ENCODE data around the gene IFIT1.

The IFIT1 gene

GRCh38 chr10:89355394-89355931, 37.0 kb upstream of the IFIT1 start:
- TF ChIP-seq CTCF (IDR thresholded peaks at IDR 0.05; ENCODE audit: low read depth, low read length, missing control alignments): no peak
- no peak overlapping the region for H3K4me3 ChIP-seq (ENCODE audit: low read depth, low read length)
- DNase-seq (ENCODE audit: low read depth): no peak

GRCh38 chr10:89357096-89357495, 35.3 kb upstream of the IFIT1 start:
- no peak overlapping the region for H3K4me3 ChIP-seq (ENCODE audit: low read depth, low read length)
- TF ChIP-seq CTCF (IDR thresholded peaks at IDR 0.05; ENCODE audit: low read depth, low read length, missing control alignments): no peak
- no peak for DNase-seq (ENCODE audit: low read depth)

- no peak for DNase-seq (ENCODE audit: low read depth)
- no peak overlapping the region for H3K4me3 ChIP-seq (ENCODE audit: low read depth, low read length)
- no peak for TF ChIP-seq CTCF (IDR thresholded peaks at IDR 0.05; ENCODE audit: low read depth, low read length, missing control alignments)
Measured at GRCh38 chr10:89357975-89358374, 34.4 kb upstream of the IFIT1 start.

- no peak for TF ChIP-seq CTCF (IDR thresholded peaks at IDR 0.05; ENCODE audit: low read depth, low read length, missing control alignments)
- no peak overlapping the region for H3K4me3 ChIP-seq (ENCODE audit: low read depth, low read length)
- no peak for DNase-seq (ENCODE audit: low read depth)
Measured at GRCh38 chr10:89360157-89360556, 32.3 kb upstream of the IFIT1 start.

- no peak for DNase-seq (ENCODE audit: low read depth)
- no peak overlapping the region for H3K4me3 ChIP-seq (ENCODE audit: low read depth, low read length)
- TF ChIP-seq CTCF (IDR thresholded peaks at IDR 0.05; ENCODE audit: low read depth, low read length, missing control alignments): no peak
Measured at GRCh38 chr10:89362929-89363328, 29.5 kb upstream of the IFIT1 start.

GRCh38 chr10:89363729-89364442, 28.5 kb upstream of the IFIT1 start:
- no peak overlapping the region for H3K4me3 ChIP-seq (ENCODE audit: low read depth, low read length)
- no peak for DNase-seq (ENCODE audit: low read depth)
- no peak for TF ChIP-seq CTCF (IDR thresholded peaks at IDR 0.05; ENCODE audit: low read depth, low read length, missing control alignments)

- no peak for DNase-seq (ENCODE audit: low read depth)
- H3K4me3 ChIP-seq (ENCODE audit: low read depth, low read length): no peak overlapping the region
- TF ChIP-seq CTCF (IDR thresholded peaks at IDR 0.05; ENCODE audit: low read depth, low read length, missing control alignments): no peak
Measured at GRCh38 chr10:89364531-89364930, 27.9 kb upstream of the IFIT1 start.
